Measurements from ENCODE around the gene PHF13. TPM values are rescaled to one million over a fixed set of nuclear protein-coding genes. Genes with fewer than 3 reads are reported as not detected.
"Not testable (repeated sequence)": the region's sequence is repeated elsewhere in the genome, so short reads cannot be mapped to it uniquely, and the experiment has no call there.

Gene PHF13
- total RNA-seq, 4 donors from 2014 or later = 12.6 to 21.7 (median 17.0) TPM

DNA sequence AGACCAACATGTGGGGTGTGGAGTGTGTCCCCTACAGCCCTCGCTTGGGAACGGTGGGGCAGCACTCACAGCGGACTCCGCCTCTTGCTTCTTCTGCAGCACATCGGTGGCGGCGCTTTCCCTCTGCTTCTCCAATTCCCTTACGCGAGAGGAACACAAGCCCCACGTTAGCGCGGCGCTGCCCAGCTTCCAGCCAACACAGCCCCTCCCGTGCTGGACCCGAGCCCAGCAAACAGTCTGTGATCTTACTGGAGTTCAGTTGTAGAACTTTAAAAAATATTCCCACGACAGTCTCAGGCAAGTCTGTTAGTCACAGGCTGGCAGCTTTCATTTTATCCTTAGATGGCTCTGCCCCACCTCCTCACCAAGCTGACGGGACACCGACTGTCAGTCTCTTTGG is 24.7 kb downstream of the PHF13 start:
- Histone ChIP-seq H3K4me1 (peaks cover 5% of the 10 kb centered on the region), H3K36me3 (peaks cover 85% of the 10 kb centered on the region), H3K27me3 (no peaks in the 10 kb centered on the region), H3K27ac (no peak overlapping the region), H3K9me3 (no peaks in the 10 kb centered on the region), H3K4me3 (no peak overlapping the region)
- TF ChIP-seq POLR2AphosphoS5 (IDR thresholded peaks at IDR 0.05) = no peak
- 44% methylated on average over 18 of the region's 18 CpGs for WGBS
- DNase-seq (ENCODE audit: low spot score in 2 of 2) = peak; percentile 80 to 89

GRCh38 chr1:6640867-6641266 is 27.3 kb downstream of the PHF13 start:
- not testable (repeated sequence) for H3K27me3 ChIP-seq; H3K4me3 ChIP-seq; H3K27ac ChIP-seq; H3K9me3 ChIP-seq; DNase-seq (ENCODE audit: low spot score in 2 of 2); H3K4me1 ChIP-seq
- 88% methylated on average over 3 of the region's 3 CpGs for WGBS
- H3K36me3 ChIP-seq = peaks cover 87% of the 10 kb centered on the region

- H3K4me3 ChIP-seq = no peak overlapping the region
- H3K27me3 ChIP-seq = no peaks in the 10 kb centered on the region
- 97% methylated on average over 7 of the region's 7 CpGs for WGBS
- H3K36me3 ChIP-seq = peaks cover 56% of the 10 kb centered on the region
- TF ChIP-seq, protein P1, sequence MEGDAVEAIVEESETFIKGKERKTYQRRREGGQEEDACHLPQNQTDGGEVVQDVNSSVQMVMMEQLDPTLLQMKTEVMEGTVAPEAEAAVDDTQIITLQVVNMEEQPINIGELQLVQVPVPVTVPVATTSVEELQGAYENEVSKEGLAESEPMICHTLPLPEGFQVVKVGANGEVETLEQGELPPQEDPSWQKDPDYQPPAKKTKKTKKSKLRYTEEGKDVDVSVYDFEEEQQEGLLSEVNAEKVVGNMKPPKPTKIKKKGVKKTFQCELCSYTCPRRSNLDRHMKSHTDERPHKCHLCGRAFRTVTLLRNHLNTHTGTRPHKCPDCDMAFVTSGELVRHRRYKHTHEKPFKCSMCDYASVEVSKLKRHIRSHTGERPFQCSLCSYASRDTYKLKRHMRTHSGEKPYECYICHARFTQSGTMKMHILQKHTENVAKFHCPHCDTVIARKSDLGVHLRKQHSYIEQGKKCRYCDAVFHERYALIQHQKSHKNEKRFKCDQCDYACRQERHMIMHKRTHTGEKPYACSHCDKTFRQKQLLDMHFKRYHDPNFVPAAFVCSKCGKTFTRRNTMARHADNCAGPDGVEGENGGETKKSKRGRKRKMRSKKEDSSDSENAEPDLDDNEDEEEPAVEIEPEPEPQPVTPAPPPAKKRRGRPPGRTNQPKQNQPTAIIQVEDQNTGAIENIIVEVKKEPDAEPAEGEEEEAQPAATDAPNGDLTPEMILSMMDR (IDR thresholded peaks at IDR 0.05) = no peak
- no peak for TF ChIP-seq POLR2A (IDR thresholded peaks at IDR 0.05)
- no peak for TF ChIP-seq POLR2AphosphoS5 (IDR thresholded peaks at IDR 0.05)
- no peak for TF ChIP-seq EP300 (IDR thresholded peaks at IDR 0.05)
- H3K4me1 ChIP-seq = no peaks in the 10 kb centered on the region
- H3K9me3 ChIP-seq = no peaks in the 10 kb centered on the region
- no peak for DNase-seq (ENCODE audit: low spot score in 2 of 2)
- H3K27ac ChIP-seq = no peak overlapping the region
Observed at GRCh38 chr1:6645018-6645417, 31.5 kb downstream of the PHF13 start.

DNA sequence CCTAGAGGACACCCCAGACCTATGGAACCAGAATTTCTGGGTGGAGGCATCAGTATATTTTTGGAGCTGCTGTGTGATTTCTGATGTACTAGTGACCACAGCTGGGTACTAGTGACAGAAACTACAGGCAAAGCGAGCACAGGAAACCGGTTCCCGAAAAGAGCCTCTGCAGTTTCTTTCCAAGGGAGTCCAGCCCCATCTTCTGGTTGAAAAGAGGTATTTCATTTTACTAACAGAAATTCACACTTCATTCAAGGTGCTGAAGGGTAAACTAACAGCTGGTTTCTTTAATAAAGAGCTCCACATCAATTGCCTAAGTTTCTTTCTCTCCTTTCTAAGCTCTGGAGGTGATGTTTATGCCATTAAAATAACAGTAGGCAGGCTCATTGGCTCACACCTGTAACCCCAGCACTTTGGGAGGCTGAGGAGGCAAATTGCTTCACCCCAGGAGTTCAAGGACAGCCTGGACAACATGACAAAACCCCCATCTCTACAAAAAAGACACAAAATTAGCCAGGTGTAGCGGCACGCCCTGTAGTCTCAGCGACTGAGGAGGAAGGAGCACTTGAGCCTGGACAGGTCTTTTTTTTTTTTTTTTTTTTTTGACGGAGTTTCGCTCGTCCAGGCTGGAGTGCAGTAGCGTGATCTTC is 33.1 kb downstream of the PHF13 start:
- Histone ChIP-seq H3K27me3 (no peaks in the 10 kb centered on the region), H3K27ac (no peak overlapping the region), H3K4me1 (no peaks in the 10 kb centered on the region), H3K9me3 (no peaks in the 10 kb centered on the region), H3K4me3 (no peak overlapping the region), H3K36me3 (peaks cover 49% of the 10 kb centered on the region)
- TF ChIP-seq, protein P1 (IDR thresholded peaks at IDR 0.05) = peak; percentile 57 to 62
- no peak for TF ChIP-seq EP300 (IDR thresholded peaks at IDR 0.05)
- no peak for TF ChIP-seq POLR2AphosphoS5 (IDR thresholded peaks at IDR 0.05)
- no peak for DNase-seq (ENCODE audit: low spot score in 2 of 2)
- 55% methylated on average over 10 of the region's 10 CpGs for WGBS

GRCh38 chr1:6648556-6648955 is 35.0 kb downstream of the PHF13 start:
- H3K9me3 ChIP-seq = no peaks in the 10 kb centered on the region
- no peaks in the 10 kb centered on the region for H3K27me3 ChIP-seq
- H3K4me1 ChIP-seq = no peaks in the 10 kb centered on the region
- H3K36me3 ChIP-seq = peaks cover 45% of the 10 kb centered on the region
- 73% methylated on average over 6 of the region's 6 CpGs for WGBS
- TF ChIP-seq EP300 (IDR thresholded peaks at IDR 0.05) (no peak), POLR2A (IDR thresholded peaks at IDR 0.05) (no peak), POLR2AphosphoS5 (IDR thresholded peaks at IDR 0.05) (no peak)
- TF ChIP-seq, protein P1 (IDR thresholded peaks at IDR 0.05) = no peak
- DNase-seq (ENCODE audit: low spot score in 2 of 2) = no peak
- no peak overlapping the region for H3K4me3 ChIP-seq
- no peak overlapping the region for H3K27ac ChIP-seq

DNA sequence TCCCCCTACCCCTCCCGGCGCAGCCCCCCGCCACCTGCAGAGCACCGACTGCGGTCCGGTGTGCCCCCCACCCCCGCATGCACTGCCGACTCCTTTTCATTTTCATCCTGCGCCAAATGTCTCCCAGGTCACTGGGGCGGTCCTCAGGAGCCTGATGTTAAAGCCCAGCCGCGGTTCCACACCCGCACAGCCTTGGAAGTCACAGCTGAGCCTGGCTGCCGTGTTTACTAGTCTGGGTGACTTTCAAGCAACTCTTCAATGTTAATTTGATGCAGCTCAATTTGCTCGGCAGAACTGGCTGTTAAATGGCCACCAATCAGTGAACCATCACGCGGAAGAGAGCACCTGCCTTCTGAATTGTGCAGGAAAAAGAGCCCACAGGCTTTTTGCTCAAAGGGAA is 38.4 kb downstream of the PHF13 start:
- TF ChIP-seq EP300 (IDR thresholded peaks at IDR 0.05) = no peak
- no peak for TF ChIP-seq POLR2A (IDR thresholded peaks at IDR 0.05)
- TF ChIP-seq, protein P1 (IDR thresholded peaks at IDR 0.05) = no peak
- no peak for TF ChIP-seq POLR2AphosphoS5 (IDR thresholded peaks at IDR 0.05)
- Histone ChIP-seq H3K36me3 (peaks cover 29% of the 10 kb centered on the region), H3K4me3 (no peak overlapping the region), H3K27ac (no peak overlapping the region), H3K27me3 (no peaks in the 10 kb centered on the region), H3K9me3 (no peaks in the 10 kb centered on the region), H3K4me1 (no peaks in the 10 kb centered on the region)
- DNase-seq (ENCODE audit: low spot score in 2 of 2) = no peak
- 93% methylated on average over 15 of the region's 17 CpGs for WGBS
